Measurements from ENCODE around the gene PRSS27.
A peak's percentile ranks its signal among the peaks of the same experiment; 100 is the strongest.

PRSS27 gene

DNA sequence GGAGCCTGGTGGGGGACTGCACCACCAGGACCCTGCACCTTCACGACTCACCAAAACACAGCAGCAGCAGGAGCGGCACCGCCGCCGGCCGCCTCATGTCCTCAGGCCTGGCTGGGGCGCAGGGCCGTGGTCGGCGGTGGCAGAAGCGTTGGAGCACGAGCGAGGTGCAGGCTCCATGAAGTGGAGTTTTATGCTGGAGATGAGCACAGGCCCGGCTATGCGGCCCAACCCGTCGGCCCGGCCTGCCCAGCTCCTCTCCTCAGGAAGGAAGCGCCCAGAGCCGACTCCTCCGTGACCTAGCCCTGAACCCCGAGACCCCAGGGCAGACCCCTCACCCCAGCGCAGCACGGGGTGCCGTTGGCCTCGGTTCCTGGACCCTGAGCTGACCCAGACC is at the start of gene PRSS27:
Gene PRSS27 (minus strand): TSS at position 161 of the 394 bp plus-strand sequence. CDS start 64 bp downstream, at position 97.
- DNase-seq = no peak

DNA sequence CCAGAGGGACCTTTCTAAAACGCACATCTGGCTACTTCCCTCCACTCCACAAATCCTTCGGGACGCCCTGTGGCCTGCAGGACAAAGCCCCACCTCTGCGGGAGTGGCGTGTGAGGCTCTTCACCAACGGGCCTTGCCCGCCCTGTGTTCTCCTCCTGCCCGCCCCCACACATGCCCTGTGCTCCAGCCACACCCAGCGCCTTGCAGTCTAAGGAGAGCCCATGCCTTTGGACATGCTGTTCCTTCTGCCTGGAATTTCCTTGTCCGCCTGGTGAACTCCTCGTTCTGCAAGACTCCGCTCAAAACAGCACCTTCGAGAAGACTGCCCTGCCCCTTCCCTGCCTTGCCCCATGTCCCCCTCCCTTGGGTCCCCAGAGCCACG is 49.6 kb upstream of the PRSS27 start:
- no peak for DNase-seq

DNA sequence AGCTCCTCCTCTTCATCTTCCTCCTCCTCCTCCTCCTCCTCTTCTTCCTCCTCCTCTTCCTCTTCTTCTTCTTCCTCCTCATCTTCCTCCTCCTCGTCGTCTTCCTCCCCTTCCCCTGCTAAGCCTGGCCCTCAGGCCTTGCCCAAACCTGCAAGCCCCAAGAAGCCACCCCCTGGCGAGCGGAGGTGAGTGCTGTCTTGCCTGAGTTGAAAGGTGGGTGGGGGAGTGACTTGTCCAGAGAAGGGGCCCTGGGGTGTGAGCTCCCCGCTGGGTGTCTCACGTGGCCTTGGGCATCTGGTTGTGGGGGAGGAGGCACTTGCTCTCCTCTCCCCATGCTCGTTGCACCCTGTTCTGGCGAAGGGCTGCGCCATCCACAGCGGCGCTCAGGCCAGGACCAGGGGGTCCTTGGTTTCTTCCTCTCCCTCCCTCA is 49.1 kb upstream of the PRSS27 start:
- DNase-seq = no peak

DNA sequence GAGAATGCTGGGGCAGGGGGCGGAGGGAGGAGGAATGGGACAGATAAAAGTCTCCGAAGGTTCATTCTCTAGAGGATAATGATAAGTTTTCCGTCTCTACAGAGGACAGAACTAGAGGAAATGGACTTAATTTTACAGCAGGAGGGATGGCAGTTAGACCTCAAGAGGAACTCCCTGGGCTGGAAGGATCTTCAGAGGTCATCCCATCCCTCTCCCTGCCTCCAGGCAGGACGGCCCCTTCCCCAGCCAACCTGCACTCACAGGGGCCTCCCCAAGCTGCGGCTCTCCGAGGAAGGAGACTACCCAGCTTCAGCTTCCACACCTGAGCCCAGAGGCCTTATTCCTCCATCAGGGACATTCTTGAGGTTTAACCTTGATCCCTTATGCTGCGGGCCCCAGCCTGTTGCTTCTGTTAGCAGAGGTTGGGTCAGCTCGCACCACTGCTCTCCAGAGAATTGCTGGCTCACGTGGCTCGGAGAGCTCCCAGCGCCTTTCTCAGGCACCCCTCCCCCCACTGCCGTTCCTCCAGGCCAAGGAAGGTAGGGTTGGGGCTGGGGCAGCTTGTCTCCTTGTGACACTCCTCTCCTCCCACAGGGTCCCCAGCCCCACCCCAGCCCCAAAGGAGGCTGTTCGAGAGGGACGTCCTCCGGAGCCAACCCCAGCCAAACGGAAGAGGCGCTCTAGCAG is 48.5 kb upstream of the PRSS27 start:
- no peak for DNase-seq

DNA sequence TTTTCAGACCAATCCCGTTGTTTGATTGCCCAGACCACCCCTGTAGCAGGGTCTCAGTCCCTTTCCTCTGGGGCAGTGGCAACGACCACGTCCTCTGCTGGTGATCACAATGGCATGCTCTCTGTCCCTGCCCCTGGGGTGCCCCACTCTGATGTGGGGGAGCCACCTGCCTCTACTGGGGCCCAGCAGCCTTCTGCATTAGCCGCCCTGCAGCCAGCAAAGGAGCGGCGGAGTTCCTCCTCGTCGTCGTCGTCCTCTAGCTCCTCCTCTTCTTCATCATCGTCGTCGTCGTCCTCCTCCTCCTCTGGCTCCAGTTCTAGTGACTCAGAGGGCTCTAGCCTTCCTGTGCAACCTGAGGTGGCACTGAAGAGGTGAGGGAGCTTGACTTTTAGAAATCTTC is 47.9 kb upstream of the PRSS27 start:
- DNase-seq = no peak

DNA sequence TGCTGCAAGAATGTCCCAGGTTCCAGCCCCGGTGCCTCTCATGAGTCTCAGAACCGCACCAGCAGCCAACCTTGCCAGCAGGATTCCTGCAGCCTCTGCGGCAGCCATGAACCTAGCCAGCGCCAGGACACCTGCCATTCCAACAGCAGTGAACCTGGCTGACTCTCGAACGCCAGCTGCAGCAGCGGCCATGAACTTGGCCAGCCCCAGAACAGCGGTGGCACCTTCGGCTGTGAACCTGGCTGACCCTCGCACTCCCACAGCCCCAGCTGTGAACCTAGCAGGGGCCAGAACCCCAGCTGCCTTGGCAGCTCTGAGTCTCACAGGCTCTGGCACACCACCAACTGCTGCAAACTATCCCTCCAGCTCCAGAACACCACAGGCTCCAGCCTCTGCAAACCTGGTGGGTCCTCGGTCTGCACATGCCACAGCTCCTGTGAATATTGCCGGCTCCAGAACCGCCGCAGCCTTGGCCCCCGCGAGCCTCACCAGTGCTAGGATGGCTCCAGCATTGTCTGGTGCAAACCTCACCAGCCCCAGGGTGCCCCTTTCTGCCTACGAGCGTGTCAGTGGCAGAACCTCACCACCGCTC is 47.2 kb upstream of the PRSS27 start:
- DNase-seq = no peak

DNA sequence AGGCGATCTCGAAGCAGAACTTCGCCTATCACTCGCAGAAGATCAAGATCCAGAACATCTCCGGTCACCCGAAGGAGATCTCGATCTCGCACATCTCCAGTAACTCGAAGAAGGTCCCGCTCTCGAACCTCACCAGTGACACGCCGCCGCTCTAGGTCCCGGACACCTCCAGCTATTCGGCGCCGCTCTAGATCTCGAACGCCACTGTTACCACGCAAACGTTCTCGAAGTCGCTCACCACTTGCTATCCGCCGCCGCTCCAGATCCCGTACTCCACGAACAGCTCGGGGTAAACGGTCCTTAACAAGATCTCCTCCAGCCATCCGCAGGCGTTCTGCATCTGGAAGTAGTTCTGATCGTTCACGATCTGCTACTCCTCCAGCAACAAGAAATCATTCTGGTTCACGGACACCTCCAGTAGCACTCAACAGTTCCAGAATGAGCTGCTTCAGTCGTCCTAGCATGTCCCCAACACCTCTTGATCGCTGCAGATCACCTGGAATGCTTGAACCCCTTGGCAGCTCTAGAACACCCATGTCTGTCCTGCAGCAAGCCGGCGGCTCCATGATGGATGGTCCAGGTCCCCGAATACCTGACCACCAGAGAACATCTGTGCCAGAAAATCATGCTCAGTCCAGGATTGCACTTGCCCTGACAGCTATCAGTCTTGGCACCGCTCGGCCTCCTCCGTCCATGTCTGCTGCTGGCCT is 46.6 kb upstream of the PRSS27 start:
- no peak for DNase-seq

DNA sequence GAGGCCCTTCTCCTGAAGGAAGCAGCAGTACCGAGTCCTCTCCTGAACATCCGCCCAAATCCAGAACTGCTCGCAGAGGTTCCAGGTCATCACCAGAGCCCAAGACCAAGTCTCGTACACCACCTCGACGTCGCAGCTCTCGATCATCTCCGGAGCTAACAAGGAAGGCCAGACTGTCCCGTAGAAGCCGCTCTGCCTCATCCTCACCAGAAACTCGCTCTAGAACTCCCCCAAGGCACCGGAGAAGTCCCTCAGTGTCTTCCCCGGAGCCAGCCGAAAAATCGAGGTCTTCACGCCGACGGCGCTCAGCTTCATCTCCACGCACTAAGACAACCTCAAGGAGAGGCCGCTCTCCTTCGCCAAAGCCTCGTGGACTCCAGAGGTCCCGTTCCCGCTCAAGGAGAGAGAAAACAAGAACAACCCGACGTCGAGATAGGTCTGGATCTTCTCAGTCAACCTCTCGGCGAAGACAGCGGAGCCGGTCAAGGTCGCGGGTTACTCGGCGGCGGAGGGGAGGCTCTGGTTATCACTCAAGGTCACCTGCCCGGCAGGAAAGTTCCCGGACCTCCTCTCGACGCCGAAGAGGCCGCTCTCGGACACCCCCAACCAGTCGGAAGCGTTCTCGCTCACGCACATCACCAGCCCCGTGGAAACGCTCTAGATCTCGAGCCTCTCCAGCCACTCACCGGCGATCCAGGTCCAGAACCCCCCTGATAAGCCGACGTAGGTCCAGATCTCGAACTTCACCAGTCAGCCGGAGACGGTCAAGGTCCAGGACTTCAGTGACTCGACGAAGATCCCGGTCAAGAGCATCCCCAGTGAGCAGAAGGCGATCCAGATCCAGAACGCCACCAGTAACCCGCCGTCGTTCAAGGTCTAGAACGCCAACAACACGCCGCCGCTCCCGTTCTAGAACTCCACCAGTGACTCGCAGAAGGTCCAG is 45.7 kb upstream of the PRSS27 start:
- DNase-seq = no peak

DNA sequence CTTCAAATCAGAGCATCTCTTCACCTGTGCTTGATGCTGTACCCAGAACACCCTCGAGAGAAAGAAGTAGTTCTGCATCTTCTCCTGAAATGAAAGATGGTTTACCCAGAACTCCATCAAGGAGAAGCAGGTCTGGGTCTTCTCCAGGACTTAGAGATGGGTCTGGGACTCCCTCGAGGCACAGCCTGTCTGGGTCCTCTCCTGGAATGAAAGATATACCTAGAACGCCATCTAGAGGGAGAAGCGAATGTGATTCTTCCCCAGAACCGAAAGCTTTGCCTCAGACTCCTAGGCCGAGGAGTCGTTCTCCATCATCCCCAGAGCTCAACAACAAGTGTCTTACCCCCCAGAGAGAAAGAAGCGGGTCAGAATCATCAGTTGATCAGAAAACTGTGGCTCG is 44.7 kb upstream of the PRSS27 start:
- no peak for DNase-seq

DNA sequence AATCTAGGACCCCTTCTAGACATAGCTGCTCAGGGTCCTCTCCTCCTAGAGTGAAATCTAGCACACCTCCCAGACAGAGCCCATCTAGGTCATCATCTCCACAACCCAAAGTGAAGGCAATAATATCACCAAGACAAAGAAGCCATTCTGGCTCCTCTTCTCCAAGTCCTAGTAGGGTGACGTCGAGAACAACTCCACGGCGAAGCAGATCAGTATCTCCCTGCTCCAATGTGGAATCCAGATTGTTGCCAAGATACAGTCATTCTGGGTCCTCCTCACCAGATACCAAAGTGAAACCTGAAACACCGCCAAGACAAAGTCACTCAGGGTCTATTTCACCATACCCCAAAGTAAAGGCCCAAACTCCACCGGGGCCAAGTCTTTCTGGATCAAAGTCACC is 43.1 kb upstream of the PRSS27 start:
- no peak for DNase-seq

DNA sequence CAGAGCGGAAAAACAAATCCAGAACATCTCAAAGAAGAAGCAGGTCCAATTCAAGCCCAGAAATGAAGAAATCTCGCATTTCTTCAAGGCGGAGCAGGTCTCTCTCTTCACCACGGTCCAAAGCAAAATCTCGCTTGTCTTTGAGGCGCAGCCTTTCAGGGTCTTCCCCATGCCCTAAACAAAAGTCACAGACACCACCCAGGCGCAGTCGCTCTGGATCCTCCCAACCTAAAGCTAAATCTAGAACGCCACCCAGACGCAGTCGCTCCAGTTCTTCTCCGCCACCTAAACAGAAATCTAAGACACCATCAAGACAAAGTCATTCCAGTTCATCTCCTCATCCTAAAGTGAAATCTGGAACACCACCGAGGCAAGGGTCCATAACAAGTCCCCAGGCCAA is 42.7 kb upstream of the PRSS27 start:
- no peak for DNase-seq

DNA sequence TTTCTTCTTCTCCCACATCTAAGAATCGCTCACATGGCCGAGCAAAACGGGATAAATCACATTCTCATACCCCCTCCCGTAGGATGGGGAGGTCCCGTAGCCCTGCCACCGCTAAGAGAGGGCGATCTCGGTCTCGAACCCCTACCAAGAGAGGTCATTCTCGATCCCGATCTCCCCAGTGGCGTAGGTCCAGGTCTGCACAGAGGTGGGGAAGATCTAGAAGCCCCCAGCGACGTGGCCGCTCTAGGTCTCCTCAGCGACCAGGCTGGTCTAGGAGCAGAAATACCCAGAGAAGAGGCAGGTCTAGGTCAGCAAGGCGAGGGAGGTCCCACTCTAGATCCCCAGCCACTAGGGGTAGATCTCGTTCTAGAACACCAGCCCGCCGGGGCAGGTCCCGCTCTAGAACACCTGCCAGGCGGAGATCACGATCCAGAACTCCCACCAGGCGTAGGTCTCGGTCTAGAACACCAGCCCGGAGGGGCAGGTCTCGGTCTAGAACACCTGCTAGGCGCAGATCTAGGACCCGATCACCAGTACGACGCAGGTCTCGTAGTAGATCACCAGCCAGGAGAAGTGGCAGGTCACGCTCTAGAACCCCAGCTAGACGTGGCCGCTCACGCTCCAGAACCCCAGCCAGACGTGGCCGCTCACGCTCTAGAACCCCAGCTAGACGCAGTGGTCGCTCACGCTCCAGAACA is 42.0 kb upstream of the PRSS27 start:
- no peak for DNase-seq

DNA sequence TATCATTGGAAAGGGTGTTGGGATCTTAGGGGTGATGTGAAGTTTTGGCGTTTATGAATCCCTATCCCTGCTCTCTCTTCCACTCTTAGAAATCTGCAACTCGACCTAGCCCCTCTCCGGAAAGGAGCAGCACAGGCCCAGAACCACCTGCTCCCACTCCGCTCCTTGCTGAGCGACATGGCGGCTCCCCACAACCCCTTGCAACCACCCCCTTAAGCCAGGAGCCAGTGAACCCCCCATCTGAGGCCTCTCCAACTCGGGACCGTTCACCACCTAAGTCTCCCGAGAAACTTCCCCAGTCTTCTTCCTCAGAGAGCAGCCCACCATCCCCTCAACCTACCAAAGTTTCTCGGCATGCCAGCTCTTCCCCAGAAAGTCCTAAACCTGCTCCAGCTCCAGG is 41.4 kb upstream of the PRSS27 start:
- DNase-seq = no peak

DNA sequence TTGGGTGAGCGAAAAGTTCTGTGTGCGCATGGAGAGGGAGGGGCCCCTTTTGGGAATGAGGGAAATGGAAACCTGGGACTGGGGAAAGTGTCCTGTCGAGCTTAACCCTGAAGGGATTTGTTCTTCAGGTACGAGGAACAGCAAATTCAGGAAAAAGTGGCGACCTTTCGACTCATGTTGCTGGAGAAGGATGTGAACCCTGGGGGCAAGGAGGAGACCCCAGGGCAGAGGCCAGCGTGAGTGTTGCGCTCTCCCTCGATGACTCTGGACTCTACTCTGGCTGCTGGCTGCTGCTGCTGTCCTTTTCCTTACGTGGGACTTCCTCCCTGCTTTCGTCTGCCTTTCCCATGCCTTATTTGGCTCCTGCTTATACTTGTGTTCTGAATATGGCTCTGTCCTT is 37.3 kb upstream of the PRSS27 start:
- no peak for DNase-seq

DNA sequence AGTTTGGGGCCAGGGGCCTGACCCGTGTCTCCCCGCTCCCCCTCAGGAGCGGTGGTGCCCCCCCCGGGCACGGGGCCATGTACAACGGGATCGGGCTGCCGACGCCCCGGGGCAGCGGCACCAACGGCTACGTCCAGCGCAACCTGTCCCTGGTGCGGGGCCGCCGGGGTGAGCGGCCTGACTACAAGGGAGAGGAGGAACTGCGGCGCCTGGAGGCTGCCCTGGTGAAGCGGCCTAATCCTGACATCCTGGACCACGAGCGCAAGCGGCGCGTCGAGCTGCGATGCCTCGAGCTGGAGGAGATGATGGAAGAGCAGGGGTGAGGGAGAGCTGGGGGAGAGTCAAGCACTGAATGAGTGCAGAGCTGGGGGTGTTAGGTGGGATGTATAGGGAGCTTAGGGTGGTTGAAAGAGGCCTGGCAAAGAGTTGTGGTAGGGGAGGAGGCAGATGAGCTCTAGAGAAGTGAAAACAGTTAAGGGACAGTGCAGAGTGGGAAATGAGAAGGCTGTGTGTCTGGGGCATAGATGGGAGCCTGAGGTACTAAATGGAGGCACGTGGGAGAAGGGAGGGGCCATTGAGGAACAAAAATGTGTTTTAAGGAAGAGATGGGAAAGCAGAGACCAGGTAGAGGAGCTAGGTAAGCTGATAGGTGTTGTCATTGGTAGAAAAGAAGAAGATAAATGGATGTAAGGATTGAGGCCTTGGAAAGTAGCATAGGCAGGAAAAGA is 36.4 kb upstream of the PRSS27 start:
- DNase-seq = no peak

DNA sequence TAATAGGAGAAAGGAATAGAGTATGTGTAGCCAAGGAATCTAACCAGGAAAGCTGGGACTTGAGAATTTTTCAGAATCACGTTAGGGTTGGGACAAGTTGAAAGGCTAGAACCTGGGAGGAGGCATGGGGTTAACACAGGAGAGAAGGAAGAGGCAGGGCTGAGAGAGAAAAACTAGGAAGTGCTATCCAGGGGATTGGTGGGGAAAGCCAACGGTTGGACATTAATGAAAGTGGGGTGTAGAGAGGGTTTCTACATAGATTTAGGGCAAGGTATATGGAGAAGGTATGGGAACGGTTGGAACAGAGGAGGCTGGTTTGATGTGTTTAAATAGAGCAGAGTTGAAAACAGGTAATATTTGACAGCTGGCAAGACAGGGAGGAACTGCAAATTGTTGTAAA is 35.1 kb upstream of the PRSS27 start:
- no peak for DNase-seq

DNA sequence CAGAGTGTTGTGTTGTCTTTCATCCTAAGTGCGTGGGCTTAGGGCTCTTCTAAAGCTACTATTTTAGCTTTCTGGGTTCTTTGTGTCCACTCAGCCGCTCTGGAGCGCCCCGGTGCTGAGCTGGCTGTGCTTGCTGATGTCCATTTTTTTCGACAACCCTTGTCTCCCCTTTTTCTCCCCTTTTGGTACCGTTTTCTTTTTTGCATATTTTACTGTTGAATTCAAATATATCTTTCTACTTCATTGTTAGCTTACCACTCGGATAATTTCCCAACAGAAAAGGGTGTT is 33.7 kb upstream of the PRSS27 start:
- DNase-seq = no peak

DNA sequence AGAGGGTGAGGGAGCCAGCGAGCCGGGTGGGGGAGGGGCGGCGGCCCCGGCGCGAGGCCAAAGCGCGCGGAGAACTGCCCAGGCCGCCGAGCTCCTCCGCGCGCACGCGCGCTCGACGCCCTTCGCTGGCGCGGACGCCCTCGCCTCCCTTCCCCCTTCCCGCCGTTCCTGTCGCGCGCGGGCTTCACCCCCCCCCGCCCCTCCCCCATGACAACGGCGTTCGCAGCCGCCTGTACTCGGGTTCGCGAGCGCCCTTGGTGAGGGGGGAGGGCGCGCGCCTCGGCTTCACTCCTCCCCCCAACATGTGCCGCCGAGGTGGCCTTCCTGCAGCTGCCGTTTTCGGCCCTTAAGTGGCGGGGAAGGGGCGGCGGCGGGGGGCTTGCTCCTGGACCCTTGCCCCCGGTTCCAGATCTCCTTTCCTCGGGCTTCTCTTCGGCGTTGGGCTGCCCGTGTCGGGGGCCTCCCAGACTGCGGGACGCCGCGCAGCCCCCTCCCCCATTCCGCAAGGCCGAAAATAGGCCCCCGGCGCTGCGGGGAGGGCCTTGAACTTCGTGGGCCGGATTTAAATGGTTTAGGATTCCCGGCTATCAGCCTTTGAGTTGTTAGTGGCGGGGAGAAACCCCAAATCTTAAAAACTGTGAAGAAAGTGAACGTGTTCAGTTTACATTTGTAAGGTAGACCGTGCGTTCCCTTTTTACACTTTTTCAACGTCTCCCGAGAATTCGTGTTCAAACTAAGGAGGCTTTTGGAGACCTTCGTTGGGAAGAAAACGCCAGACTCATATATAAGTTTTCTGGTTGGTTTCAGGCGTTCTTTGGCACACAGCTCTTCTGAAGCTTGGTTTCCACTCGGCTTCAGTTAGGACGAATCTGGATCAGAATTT is 33.1 kb upstream of the PRSS27 start:
- peak; percentile 77 to 87 for DNase-seq

DNA sequence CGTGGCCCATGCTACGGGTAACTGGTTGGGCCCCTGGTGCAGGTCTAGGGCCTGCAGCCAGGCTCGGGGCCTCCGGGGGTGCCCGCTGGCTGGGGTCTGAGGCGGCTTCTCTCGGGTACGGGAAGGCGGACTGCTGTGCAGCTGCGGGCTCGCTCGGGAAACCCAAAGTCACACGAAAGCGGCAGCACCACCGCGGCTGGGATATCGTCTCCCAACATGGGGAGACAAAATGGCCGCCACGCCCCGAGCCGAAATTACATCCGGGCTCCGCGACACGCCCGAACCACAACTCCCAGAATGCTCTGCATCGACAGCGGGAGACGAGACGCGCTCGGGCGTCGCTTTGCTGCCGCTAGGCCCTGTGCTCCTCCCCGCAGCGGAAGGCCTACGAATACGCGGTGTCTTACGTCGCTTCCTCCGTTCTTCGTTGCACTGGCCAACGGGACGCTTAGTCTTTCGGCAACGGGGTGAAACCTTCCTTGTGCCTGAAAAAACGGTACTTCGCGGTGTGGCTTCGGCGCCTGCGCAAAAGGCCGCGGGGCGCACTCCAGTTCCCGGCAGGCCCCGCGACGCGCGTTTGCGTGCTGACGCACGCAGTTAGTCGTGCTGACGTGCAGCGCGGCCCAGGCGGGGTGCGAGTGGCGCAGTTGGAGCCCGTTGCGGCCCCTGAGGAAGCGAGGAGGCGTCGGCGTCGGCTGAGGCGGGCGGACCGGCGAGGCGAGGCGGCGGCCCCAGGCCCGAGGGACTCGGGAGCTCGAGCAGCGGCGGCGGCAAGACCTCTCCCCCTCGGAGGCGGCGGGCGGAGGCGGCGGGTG is 32.2 kb upstream of the PRSS27 start, which contains the start of gene SRRM2:
Gene SRRM2 (plus strand): TSS at position 604 of the 815 bp plus-strand sequence. CDS start 3,727 bp downstream, outside the sequence.
- DNase-seq = peak; percentile 95 to 100

DNA sequence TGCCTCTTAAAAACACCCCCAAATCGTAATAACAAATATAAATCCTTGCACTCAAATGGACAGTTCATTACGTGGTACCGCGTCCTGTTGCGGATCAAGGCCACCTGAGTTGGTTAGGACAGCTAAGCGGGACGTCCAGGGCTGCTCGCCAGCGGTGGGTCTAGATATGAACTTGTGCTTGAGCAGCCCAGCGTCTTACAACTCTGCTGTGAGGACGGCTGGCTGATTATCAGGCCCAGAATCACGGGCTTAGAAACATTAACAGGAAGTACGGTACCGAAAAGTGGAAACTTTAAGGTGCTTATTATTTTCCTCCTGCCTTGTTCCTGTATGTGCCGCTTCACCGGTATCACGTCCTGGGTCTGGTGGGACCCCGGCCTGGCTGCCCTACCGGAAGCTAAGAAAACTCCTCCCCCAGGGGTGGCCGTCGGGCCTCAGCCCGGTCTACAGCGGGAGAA is 31.6 kb upstream of the PRSS27 start:
- no peak for DNase-seq
